Panc1 (cell line): ENCODE results near the gene CEMIP.

Source experiments
- SIN3A ChIP-seq: IDR thresholded peaks from 2 replicates; pipeline ENCODE4 v1.6.1; 2012; ENCODE audit warnings: low read depth, mild to moderate bottlenecking, low read length, moderate library complexity, borderline replicate concordance; ENCODE audit not compliant: insufficient read depth
- TF ChIP-seq, protein P1 (sequence below): fragments of 450-650 bp; IDR thresholded peaks from 2 replicates; pipeline ENCODE4 v1.5.1; 2017; ENCODE audit warnings: mild to moderate bottlenecking

DNA sequence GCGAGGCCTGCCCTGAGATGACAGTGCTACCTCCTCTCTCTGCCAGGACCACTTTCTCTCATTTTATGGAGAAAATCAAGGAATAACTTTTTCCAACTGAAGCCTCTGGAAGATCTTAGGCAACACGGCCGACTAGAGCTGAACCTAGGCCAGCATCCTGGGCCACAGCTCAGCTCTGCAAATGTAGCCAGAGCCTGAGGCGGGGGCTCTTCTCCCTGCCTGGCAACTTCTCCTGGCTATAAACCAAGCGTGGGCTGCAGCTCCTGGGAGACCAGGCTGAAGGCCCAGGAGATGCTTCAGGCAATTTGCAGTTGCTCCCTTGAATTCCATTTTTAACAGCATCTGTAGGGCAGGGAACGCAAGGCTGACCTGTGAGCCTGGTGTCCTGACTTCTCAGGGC, 74.9 kb downstream of the CEMIP start:
- TF ChIP-seq, protein P1, sequence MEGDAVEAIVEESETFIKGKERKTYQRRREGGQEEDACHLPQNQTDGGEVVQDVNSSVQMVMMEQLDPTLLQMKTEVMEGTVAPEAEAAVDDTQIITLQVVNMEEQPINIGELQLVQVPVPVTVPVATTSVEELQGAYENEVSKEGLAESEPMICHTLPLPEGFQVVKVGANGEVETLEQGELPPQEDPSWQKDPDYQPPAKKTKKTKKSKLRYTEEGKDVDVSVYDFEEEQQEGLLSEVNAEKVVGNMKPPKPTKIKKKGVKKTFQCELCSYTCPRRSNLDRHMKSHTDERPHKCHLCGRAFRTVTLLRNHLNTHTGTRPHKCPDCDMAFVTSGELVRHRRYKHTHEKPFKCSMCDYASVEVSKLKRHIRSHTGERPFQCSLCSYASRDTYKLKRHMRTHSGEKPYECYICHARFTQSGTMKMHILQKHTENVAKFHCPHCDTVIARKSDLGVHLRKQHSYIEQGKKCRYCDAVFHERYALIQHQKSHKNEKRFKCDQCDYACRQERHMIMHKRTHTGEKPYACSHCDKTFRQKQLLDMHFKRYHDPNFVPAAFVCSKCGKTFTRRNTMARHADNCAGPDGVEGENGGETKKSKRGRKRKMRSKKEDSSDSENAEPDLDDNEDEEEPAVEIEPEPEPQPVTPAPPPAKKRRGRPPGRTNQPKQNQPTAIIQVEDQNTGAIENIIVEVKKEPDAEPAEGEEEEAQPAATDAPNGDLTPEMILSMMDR, result no peak
- no peak for TF ChIP-seq SIN3A
